ENCODE data around the gene DDO.

The DDO gene

GRCh38 chr6:110419028-110419739, 3.8 kb upstream of the DDO start:
- no peak for FAIRE-seq

- no peak for FAIRE-seq
These were observed 3.2 kb upstream of the DDO start for GRCh38 chr6:110418594-110418993.

- no peak for FAIRE-seq
These were observed 706 bp downstream of the DDO start for GRCh38 chr6:110414669-110415068.

- FAIRE-seq = no peak
These were observed 3.0 kb downstream of the DDO start for GRCh38 chr6:110412360-110412759.

GRCh38 chr6:110410511-110410910, 4.9 kb downstream of the DDO start:
- FAIRE-seq = no peak

GRCh38 chr6:110409794-110410193, 5.6 kb downstream of the DDO start:
- no peak for FAIRE-seq

- no peak for FAIRE-seq
These were observed 6.5 kb downstream of the DDO start for GRCh38 chr6:110408901-110409300.

- FAIRE-seq = no peak
These were observed 10.8 kb downstream of the DDO start for GRCh38 chr6:110404607-110405006.

- no peak for FAIRE-seq
These were observed 13.7 kb downstream of the DDO start for GRCh38 chr6:110401585-110402176.

GRCh38 chr6:110400208-110400607, 15.2 kb downstream of the DDO start:
- FAIRE-seq = no peak

- no peak for FAIRE-seq
These were observed 15.9 kb downstream of the DDO start for GRCh38 chr6:110399219-110400071.

- no peak for FAIRE-seq
These were observed 16.6 kb downstream of the DDO start for GRCh38 chr6:110398778-110399177.

- FAIRE-seq = no peak
These were observed 20.2 kb downstream of the DDO start for GRCh38 chr6:110395221-110395620.

GRCh38 chr6:110394409-110394808, 21.0 kb downstream of the DDO start:
- no peak for FAIRE-seq

- no peak for FAIRE-seq
These were observed 22.6 kb downstream of the DDO start for GRCh38 chr6:110392727-110393126.

GRCh38 chr6:110390404-110390803, 25.0 kb downstream of the DDO start:
- no peak for FAIRE-seq

GRCh38 chr6:110389689-110390382, 25.5 kb downstream of the DDO start:
- no peak for FAIRE-seq

- no peak for FAIRE-seq
These were observed 27.4 kb downstream of the DDO start for GRCh38 chr6:110387986-110388385.

- FAIRE-seq = no peak
These were observed 29.9 kb downstream of the DDO start for GRCh38 chr6:110385458-110385863.

GRCh38 chr6:110378552-110378951, 36.8 kb downstream of the DDO start:
- no peak for FAIRE-seq

GRCh38 chr6:110369066-110369465, 46.3 kb downstream of the DDO start:
- no peak for FAIRE-seq

GRCh38 chr6:110368284-110368683, 47.1 kb downstream of the DDO start:
- FAIRE-seq = no peak

GRCh38 chr6:110367825-110368224, 47.5 kb downstream of the DDO start:
- no peak for FAIRE-seq

All from islet of Langerhans (tissue), 1 donor.